Peyer's patch (tissue), 4 donors: Measurements from ENCODE around the gene HABP4.

Source experiments
- POLR2A ChIP-seq, 2 donors: fragments of 450-650 bp; IDR thresholded peaks; one replicate each; pipeline ENCODE4 v1.5.1; 2017; ENCODE audit warnings: antibody characterized with exemption in 2 of 2, mild to moderate bottlenecking in 2 of 2, moderate library complexity in 2 of 2
- TF ChIP-seq, protein P1 (sequence below), 6 experiments: fragments of 450-650 bp in 4 of 6; fragments of 200-600 bp in 2 of 6; sonication (generic) in 1 of 6; IDR thresholded peaks; one replicate each; pipeline ENCODE4 v1.5.1; 2017 to 2019; ENCODE audit warnings: antibody characterized with exemption in 6 of 6, mild to moderate bottlenecking in 3 of 6, moderate library complexity in 1 of 6

GRCh38 chr9:96519787-96520186, 69.8 kb downstream of the HABP4 start:
- no peak for TF ChIP-seq POLR2A (IDR thresholded peaks at IDR 0.05)
- TF ChIP-seq, protein P1, sequence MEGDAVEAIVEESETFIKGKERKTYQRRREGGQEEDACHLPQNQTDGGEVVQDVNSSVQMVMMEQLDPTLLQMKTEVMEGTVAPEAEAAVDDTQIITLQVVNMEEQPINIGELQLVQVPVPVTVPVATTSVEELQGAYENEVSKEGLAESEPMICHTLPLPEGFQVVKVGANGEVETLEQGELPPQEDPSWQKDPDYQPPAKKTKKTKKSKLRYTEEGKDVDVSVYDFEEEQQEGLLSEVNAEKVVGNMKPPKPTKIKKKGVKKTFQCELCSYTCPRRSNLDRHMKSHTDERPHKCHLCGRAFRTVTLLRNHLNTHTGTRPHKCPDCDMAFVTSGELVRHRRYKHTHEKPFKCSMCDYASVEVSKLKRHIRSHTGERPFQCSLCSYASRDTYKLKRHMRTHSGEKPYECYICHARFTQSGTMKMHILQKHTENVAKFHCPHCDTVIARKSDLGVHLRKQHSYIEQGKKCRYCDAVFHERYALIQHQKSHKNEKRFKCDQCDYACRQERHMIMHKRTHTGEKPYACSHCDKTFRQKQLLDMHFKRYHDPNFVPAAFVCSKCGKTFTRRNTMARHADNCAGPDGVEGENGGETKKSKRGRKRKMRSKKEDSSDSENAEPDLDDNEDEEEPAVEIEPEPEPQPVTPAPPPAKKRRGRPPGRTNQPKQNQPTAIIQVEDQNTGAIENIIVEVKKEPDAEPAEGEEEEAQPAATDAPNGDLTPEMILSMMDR (IDR thresholded peaks at IDR 0.05): no peak
